SK-N-SH treated with all-trans-retinoic acid at 6 μM for 48 hours (cell line): ENCODE results near the gene MINK1.

Experiments used
- ATAC-seq: fragments of 200-7000 bp; cut with Tn5 transposase; 3 replicates; pipeline ENCODE4 v1.9.1; 2020; ENCODE audit warnings: mild to moderate bottlenecking, moderate library complexity
- ARNTL ChIP-seq: fragments of 450-650 bp; formaldehyde crosslinking; IDR thresholded peaks from 2 replicates; pipeline ENCODE4 v1.5.0; 2020; ENCODE audit warnings: low read depth, mild to moderate bottlenecking, moderate library complexity, borderline replicate concordance
- BACH2 ChIP-seq: fragments of 250-450 bp; sonication (Bioruptor Pico); IDR thresholded peaks from 2 replicates; pipeline ENCODE4 v1.9.0; 2021; ENCODE audit warnings: mild to moderate bottlenecking, borderline replicate concordance
- CREB5 ChIP-seq: fragments of 250-450 bp; sonication (Bioruptor Pico); IDR thresholded peaks from 2 replicates; pipeline ENCODE4 v1.5.1; 2020; ENCODE audit warnings: low read depth, mild to moderate bottlenecking, moderate library complexity
- CSDC2 ChIP-seq: fragments of 250-450 bp; sonication (Bioruptor Pico); IDR thresholded peaks from 2 replicates; pipeline ENCODE4 v1.5.0; 2020; ENCODE audit warnings: mild to moderate bottlenecking, moderate library complexity
- CSRNP3 ChIP-seq: fragments of 250-450 bp; sonication (Bioruptor Pico); IDR thresholded peaks from 2 replicates; pipeline ENCODE4 v1.5.1; 2021; ENCODE audit warnings: mild to moderate bottlenecking, moderate library complexity
- ESRRG ChIP-seq: fragments of 250-450 bp; sonication (Bioruptor Pico); IDR thresholded peaks from 2 replicates; pipeline ENCODE4 v1.6.1; 2021; ENCODE audit warnings: mild to moderate bottlenecking
- GLIS3 ChIP-seq: fragments of 250-450 bp; sonication (Bioruptor Pico); IDR thresholded peaks from 2 replicates; pipeline ENCODE4 v1.5.0; 2020; ENCODE audit warnings: mild to moderate bottlenecking, moderate library complexity
- ISL1 ChIP-seq: fragments of 250-450 bp; sonication (Bioruptor Pico); IDR thresholded peaks from 2 replicates; pipeline ENCODE4 v2.1.2; 2022; ENCODE audit warnings: mild to moderate bottlenecking, moderate library complexity
- OSR1 ChIP-seq: fragments of 250-450 bp; sonication (Bioruptor Pico); IDR thresholded peaks from 2 replicates; pipeline ENCODE4 v1.8.0; 2022; ENCODE audit warnings: moderate library complexity, mild to moderate bottlenecking, inconsistent platforms
- POU6F1 ChIP-seq: fragments of 250-450 bp; sonication (Bioruptor Pico); IDR thresholded peaks from 2 replicates; pipeline ENCODE4 v1.8.0; 2021; ENCODE audit warnings: low read depth, mild to moderate bottlenecking, moderate library complexity, borderline replicate concordance
- PPARA ChIP-seq: fragments of 250-450 bp; sonication (Bioruptor Pico); IDR thresholded peaks from 2 replicates; pipeline ENCODE4 v1.5.0; 2020; ENCODE audit warnings: mild to moderate bottlenecking, borderline replicate concordance
- RARB ChIP-seq: fragments of 250-450 bp; sonication (Bioruptor Pico); IDR thresholded peaks from 2 replicates; pipeline ENCODE4 v1.8.0; 2021; ENCODE audit warnings: mild to moderate bottlenecking, moderate library complexity
- SNAI2 ChIP-seq: fragments of 250-450 bp; sonication (Bioruptor Pico); IDR thresholded peaks from 2 replicates; pipeline ENCODE4 v1.5.0; 2020; ENCODE audit warnings: mild to moderate bottlenecking, moderate library complexity
- TCF4 ChIP-seq: fragments of 250-450 bp; sonication (Bioruptor Pico); IDR thresholded peaks from 2 replicates; pipeline ENCODE4 v1.8.0; 2021; ENCODE audit warnings: mild to moderate bottlenecking, moderate library complexity, borderline replicate concordance
- TOX ChIP-seq: fragments of 250-450 bp; sonication (Bioruptor Pico); IDR thresholded peaks from 2 replicates; pipeline ENCODE4 v1.8.0; 2021; ENCODE audit warnings: mild to moderate bottlenecking, moderate library complexity, borderline replicate concordance
- TSHZ2 ChIP-seq: fragments of 250-450 bp; sonication (Bioruptor Pico); IDR thresholded peaks from 2 replicates; pipeline ENCODE4 v1.5.0; 2020; ENCODE audit warnings: mild to moderate bottlenecking, moderate library complexity
- ZC3H10 ChIP-seq: fragments of 250-450 bp; sonication (Bioruptor Pico); IDR thresholded peaks from 2 replicates; pipeline ENCODE4 v1.5.1; 2021; ENCODE audit warnings: mild to moderate bottlenecking, moderate library complexity
- ZFP3 ChIP-seq: fragments of 250-450 bp; sonication (Bioruptor Pico); IDR thresholded peaks from 2 replicates; pipeline ENCODE4 v1.5.0; 2020; ENCODE audit warnings: mild to moderate bottlenecking, moderate library complexity
- ZFP30 ChIP-seq: fragments of 450-650 bp; formaldehyde crosslinking; IDR thresholded peaks from 2 replicates; pipeline ENCODE4 v1.5.0; 2022; ENCODE audit warnings: mild to moderate bottlenecking, moderate library complexity
- ZNF565 ChIP-seq: fragments of 450-650 bp; formaldehyde crosslinking; conservative IDR thresholded peaks from 2 replicates; pipeline ENCODE4 v1.5.0; 2020; ENCODE audit warnings: low read depth, mild to moderate bottlenecking, moderate library complexity
- ZNF8 ChIP-seq: fragments of 450-650 bp; formaldehyde crosslinking; IDR thresholded peaks from 2 replicates; pipeline ENCODE4 v1.5.0; 2020; ENCODE audit warnings: mild to moderate bottlenecking, moderate library complexity

The MINK1 gene

GRCh38 chr17:4897785-4898184, 64.6 kb downstream of the MINK1 start:
- ATAC-seq, result no peak
- TF ChIP-seq ZFP3 (CRISPR knock-in tag), result no peak
- TF ChIP-seq BACH2 (CRISPR knock-in tag), result no peak
- no peak for TF ChIP-seq SNAI2 (CRISPR knock-in tag)
- no peak for TF ChIP-seq TOX (CRISPR knock-in tag)
- no peak for TF ChIP-seq CSDC2 (CRISPR knock-in tag)
- no peak for TF ChIP-seq OSR1 (CRISPR knock-in tag)
- TF ChIP-seq TCF4 (CRISPR knock-in tag), result no peak
- TF ChIP-seq CSRNP3 (CRISPR knock-in tag), result no peak
- TF ChIP-seq ZC3H10 (CRISPR knock-in tag), result no peak

GRCh38 chr17:4898351-4898750, 65.2 kb downstream of the MINK1 start:
- TF ChIP-seq ZFP30 (CRISPR knock-in tag), result no peak
- no peak for TF ChIP-seq ZNF8 (CRISPR knock-in tag)
- no peak for TF ChIP-seq POU6F1 (CRISPR knock-in tag)
- no peak for TF ChIP-seq ZNF565 (CRISPR knock-in tag)
- no peak for TF ChIP-seq ZC3H10 (CRISPR knock-in tag)
- no peak for TF ChIP-seq RARB (CRISPR knock-in tag)
- no peak for TF ChIP-seq GLIS3 (CRISPR knock-in tag)
- no peak for TF ChIP-seq CREB5 (CRISPR knock-in tag)
- TF ChIP-seq ZFP3 (CRISPR knock-in tag), result no peak
- TF ChIP-seq CSDC2 (CRISPR knock-in tag), result no peak
- TF ChIP-seq SNAI2 (CRISPR knock-in tag), result no peak
- TF ChIP-seq TOX (CRISPR knock-in tag), result no peak
- TF ChIP-seq ESRRG (CRISPR knock-in tag), result no peak
- TF ChIP-seq ISL1, result no peak

GRCh38 chr17:4898927-4899326, 65.8 kb downstream of the MINK1 start:
- TF ChIP-seq ISL1, result no peak
- no peak for TF ChIP-seq PPARA (CRISPR knock-in tag)
- no peak for TF ChIP-seq ZC3H10 (CRISPR knock-in tag)
- TF ChIP-seq TCF4 (CRISPR knock-in tag), result no peak
- TF ChIP-seq TSHZ2 (CRISPR knock-in tag), result no peak
- TF ChIP-seq GLIS3 (CRISPR knock-in tag), result no peak
- TF ChIP-seq ESRRG (CRISPR knock-in tag), result no peak
- TF ChIP-seq ZFP30 (CRISPR knock-in tag), result no peak
- no peak for TF ChIP-seq ZNF8 (CRISPR knock-in tag)
- TF ChIP-seq ARNTL (CRISPR knock-in tag), result no peak
- TF ChIP-seq POU6F1 (CRISPR knock-in tag), result no peak
- TF ChIP-seq TOX (CRISPR knock-in tag), result no peak
- no peak for TF ChIP-seq OSR1 (CRISPR knock-in tag)
- ATAC-seq, result no peak

More at GRCh38 chr17:4898351-4898750, 65.2 kb downstream of the MINK1 start:
- ATAC-seq, result no peak
